LHCN-M2 (cell line): ENCODE data around the gene MOGAT3. TPM values are rescaled to one million over a fixed set of nuclear protein-coding genes. Genes with fewer than 3 reads are reported as not detected.
A peak's percentile ranks its signal among the peaks of the same experiment; 100 is the strongest.

Experiments used
- DNase-seq: peaks from one replicate; pipeline ENCODE4 v3.0.0-alpha.2; 2012; ENCODE audit warnings: low read depth
- polyA plus RNA-seq: library from polyadenylated mRNA; unstranded; fragments of >200 nt; gene quantifications from one replicate; pipeline ENCODE4 v1.2.1, GENCODE V29; 2012; ENCODE audit warnings: missing spikeins
- total RNA-seq: library from RNA; depleted of rRNA; stranded (reverse); fragments of >200 nt; gene quantifications from 2 replicates; pipeline ENCODE4 v1.2.3, GENCODE V29; 2014; rRNA removed

MOGAT3 gene
- total RNA-seq, result not detected in 2 replicates
- not detected for polyA plus RNA-seq

DNA sequence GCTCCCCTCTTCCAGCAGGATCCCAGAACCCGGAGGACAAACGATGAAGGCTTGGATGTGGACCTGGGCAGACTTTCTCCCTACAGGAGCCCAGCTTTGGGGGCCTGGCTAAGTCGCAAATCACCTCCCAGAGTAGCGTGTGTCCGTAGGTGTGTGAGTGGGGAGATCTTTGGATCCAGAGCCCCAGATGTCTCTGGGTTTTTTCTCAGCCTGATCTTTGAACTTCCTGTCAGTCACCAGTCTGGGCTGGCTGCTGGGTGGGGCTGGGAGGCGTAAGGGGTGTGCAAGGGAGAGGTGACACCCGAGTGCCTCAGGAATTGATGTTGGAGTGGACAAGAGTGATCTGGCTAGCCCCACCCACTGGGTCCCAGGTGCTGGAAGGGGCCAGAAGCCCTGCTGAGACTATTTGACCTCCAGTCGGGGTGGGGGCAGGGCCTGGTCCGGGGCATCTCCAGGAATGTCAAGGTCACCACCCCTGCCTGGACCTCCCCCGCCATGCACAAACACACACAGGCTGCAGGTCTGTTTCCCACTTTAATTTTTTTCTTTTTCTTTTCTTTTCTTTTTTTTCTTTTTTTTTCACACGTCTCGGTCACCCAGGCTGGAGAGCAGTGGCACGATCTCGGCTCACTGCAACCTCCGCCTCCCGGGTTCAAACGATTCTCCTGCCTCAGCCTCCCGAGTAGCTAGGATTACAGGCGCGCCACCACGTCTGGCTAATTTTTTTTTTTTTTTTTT is at the start of gene MOGAT3:
Gene MOGAT3, minus strand, starts transcription at position 175 of the 738 bp plus-strand sequence. CDS start 182 bp downstream, outside the sequence.
- DNase-seq, result no peak

DNA sequence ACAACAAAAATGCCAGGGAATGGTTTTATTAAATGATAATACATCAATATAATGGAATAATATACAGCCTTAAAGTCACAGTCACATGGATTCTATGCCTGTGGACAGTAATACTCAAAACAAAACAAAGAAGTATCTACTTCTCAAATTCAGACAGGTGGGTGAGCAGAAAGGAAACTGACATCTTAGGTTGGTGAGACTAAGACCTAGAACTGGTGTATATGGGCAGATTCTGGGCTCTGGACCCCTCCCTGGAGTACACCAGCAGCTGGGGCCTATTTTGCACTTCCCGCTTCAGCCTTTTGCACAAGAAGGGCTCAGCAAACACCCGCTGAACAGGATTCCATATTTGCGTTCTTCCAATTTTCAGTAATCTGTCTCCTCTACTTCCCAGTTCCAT is 49.5 kb upstream of the MOGAT3 start:
- DNase-seq, result no peak

DNA sequence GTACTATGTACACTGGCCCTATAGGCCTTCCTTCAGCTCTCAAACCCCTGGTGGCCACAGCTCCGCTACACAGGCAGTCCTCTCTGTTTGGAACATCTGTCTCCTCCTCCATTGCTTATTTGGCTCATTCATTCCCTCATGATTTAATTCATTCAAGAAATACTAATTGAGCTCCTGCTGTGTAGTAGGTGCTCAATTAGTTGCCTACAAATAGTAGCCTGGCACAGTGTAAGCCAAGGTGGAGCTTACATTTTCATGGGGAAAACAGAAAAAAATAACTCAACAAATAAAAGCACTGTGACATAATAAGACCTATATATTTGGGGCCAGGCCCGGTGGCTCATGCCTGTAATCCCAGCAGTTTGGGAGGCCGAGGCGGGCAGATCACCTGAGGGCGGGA is 47.4 kb upstream of the MOGAT3 start:
- DNase-seq, result no peak

GRCh38 chr7:101245147-101245668 is 44.4 kb upstream of the MOGAT3 start:
- no peak for DNase-seq

GRCh38 chr7:101244375-101245146 is 43.7 kb upstream of the MOGAT3 start, which contains the start of gene FIS1:
Gene FIS1, minus strand, starts transcription at chr7:101245081. Its CDS starts 77 bp downstream, at chr7:101245004.
- DNase-seq, result peak; percentile 84

- no peak for DNase-seq
These were observed 43.0 kb upstream of the MOGAT3 start for GRCh38 chr7:101243646-101244374.

DNA sequence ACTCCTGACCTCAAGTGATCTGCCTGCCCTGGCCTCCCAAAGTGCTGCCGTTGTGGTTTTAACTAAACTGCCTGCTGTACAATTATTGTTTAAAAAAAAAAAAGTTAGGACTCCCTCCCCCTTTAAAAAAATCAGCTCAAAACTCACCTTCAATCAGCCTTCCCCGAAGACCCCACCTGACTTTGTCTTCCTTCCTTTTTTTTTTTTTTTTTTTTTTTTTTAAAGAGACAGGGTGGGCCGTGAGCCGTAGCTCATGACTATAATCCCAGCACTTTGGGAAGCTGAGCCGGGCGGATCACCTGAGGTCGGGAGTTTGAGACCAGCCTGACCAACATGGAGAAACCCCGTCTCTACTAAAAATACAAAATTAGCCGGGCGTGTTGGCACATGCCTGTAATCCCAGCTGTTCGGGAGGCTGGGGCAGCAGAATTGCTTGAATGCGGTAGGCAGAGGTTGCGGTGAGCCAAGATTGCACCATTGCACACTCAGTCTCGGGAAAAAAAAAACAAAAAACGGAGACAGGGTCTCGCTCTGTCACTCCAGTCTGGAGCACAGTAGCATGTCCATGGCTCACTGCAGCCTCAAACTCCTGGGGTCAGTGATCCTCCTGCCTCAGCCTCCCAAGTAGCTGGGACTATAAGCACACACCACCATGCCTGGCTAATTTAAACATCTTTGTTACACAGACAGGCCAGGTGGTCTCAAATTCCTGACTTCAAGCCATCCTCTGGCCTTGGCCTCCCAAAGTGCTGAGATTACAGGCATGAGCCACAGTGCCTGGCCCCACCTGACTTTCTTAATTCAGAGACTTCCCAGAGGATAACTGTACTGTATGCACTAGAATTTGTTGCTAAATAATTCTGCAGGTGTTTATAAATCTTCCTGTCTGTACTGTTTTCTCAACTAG is 40.9 kb upstream of the MOGAT3 start:
- DNase-seq, result no peak

DNA sequence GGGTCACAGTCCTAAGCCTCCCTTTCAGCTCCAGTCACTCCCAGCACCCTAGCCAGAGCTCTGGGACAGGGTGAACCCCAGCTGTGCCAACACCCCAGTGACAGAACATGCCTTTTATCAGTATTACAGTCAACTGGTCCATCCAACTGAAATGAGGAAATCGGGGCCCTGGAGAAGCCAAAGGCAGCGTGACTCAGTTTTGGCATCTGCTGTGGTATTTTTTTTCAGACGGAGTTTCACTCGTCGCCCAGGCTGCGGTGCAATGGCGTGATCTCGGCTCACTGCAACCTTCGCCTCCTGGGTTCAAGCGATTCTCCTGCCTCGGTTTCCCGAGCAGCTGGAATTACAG is 40.2 kb upstream of the MOGAT3 start:
- DNase-seq, result no peak

DNA sequence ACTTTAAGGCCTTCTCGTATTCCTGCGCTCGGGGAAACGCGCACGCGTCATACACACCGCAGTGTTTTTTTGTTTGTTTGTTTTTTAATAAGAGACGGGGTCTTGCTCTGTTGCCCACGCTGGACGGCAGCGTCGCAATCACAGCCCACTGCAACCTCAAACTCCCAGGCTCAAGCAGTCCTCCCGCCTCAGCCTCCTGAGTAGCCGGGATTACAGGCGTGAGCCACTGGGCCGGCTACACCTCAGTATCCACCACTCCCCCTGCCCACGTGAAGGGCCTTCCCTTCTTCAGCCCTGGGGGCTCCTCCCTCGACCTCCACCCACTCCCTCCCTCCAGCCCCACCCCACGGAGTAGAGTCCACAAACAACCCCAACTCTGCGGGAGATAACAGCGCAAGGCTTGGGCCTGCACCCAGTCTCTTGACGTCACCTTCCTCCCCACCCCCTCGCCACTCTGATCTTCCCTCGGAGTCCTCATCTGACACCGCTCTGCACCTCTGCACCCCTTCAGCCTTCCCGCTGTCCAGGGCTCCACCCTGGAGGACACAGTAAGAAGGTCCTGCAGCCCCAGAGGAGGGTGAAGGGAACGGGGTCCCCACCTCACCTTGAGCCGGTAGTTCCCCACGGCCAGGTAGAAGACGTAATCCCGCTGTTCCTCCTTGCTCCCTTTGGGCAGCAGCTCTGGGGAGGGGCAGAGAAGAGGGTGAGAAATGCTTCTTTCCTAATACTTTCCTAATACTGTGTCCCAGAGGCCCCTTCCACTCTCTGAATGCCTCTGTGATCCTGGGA is 39.6 kb upstream of the MOGAT3 start:
- DNase-seq, result no peak

- no peak for DNase-seq
These were observed 39.0 kb upstream of the MOGAT3 start for GRCh38 chr7:101239951-101240220.

DNA sequence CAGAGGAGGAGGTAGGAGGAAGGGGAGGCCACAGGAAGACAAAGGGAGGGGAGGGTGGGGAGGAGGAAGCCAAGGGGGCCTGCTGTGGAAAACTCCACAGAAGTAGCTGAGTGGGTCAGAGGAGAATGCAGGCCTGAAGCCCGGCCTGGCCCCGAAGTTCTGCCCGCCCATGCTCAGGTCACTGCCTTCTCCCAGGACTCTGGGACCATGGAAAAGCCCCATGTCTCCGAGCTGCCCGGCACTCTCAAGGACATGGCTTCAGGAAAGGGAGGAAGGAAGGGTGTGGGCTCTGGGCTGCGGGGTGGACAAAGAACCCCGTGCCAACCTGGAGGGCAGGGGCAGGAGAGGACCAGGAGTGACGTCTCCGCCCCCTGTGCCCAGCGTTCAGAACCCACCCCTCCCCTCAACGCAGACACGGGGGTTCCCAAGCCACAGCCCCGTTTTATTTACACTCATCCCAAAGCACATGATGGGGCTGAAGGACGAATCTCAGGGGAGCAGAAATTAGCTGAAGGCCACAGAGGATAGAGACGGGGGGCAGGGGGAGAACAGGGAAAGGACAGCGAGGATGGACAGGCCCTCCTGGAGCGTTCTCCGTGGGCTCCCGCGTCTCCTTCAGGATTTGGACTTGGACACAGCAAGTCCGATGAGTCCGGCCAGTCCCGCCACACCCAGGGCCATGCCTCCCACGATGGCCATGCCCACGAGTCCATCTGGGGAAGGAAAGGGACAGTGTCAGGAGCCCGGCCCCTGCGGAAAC is 38.5 kb upstream of the MOGAT3 start:
- no peak for DNase-seq

DNA sequence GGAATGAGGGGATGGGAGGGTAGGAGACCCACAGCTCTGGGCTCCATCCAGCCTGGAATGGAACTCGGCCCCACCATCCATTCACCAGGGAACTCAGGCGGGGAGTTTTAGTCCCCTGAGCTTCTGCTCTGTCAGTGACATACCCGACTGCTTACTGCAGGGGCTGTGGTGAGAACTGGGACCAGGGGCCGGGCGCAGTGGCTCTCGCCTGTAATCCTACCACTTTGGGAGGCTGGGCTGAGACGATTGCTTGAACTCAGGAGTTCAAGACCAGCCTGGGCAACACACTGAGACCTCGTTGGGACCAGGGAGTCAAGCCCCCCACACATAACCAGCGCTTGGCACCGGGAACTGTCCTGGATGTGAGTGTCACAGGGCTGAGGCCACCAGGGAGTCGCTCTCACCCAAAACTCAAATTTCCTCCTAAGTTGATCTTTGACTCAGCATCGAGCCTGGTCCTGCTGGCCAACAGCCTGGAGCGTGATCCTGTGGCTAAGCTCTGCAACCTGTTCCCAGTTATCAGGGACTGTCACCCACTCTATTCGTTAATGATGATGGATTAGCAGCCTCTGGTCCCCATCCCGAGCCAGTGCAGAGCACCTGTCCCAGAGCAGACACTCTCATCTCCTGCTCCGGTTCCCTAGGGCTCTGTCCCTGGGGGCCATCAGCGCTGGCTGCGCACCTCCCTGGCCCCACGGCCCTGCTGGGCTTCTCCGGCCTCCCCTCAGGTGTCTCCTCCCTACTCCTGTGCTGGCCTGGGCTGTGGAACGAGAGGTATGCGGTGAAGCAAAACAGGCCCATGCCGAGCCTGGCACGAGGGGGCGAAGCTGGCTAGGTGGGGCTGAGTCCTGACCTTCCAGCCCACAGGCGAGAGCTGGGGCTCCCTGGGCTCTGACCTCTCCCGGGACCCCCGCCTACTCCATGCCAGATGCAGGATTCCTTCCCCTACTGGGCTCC is 37.7 kb upstream of the MOGAT3 start:
- DNase-seq, result no peak

GRCh38 chr7:101237206-101238067 is 36.6 kb upstream of the MOGAT3 start, which contains the start of gene CLDN15:
Gene CLDN15, minus strand, starts transcription at chr7:101237802. Its CDS starts 221 bp downstream, at chr7:101237581.
- DNase-seq, result no peak

GRCh38 chr7:101236292-101236835 is 35.5 kb upstream of the MOGAT3 start:
- DNase-seq, result no peak

GRCh38 chr7:101235522-101235921 is 34.7 kb upstream of the MOGAT3 start:
- DNase-seq, result no peak

DNA sequence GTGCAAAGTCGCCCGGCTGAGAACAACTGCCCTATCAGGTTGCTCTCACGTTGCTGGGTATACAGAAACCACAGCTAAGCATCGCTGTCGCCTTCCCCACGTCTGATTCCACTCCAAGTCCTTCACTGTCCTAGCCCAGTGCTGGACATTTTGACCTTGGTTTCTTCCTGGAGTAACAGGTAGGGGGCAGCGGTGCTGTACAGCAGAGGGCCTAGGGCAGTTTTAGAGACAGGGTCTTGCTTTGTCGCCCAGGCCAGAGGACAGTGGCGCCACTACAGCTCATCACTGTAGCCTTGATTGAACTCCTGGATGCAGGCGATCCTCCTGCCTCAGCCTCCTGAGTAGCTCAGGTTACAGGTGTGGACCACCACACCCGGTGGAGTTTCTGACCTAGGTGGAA is 34.2 kb upstream of the MOGAT3 start:
- no peak for DNase-seq

DNA sequence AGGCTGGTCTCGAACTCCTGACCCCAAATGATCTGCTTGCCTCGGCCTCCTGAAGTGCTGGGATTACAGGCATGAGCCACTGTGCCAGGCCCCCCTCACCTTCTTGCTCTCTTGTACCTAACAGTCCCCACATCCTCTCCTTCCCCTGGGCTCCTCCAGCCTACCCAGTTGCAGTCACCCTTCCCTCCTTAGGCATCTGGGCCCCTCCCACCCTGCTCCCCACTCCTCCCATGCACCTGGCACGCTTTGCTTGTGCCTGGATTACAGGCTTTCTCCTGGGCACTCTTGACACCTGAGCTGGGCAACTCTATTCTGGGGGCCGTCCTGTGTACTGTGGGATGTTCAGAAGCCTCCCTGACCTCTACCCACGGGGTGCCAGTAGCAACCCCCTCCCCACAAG is 33.8 kb upstream of the MOGAT3 start:
- DNase-seq, result no peak
